ENCODE data around the gene RCAN2.

RCAN2 gene

DNA sequence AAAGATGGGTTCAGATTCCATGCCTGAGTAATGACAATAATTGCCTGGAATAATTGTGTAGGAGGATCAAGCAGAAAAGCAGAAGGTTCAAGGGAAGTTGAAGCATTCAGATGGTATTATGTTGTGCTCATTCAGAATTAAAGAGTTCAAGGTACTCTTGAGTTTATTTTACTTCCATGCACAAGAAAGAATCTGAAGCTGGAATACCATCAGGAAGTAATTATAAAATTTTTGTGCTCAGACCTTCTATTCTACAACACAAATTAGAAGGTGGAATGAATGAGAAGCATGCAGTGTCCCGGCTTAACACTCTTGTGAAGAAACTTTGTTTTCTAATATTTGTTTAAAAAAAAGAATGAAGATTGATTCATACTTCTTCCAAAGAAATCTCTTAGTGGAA lies 181.1 kb downstream of the RCAN2 start:
- no peak overlapping the region for H3K4me3 ChIP-seq (ENCODE audit: control insufficient read depth, low read depth, low read length)
- TF ChIP-seq, protein P1, sequence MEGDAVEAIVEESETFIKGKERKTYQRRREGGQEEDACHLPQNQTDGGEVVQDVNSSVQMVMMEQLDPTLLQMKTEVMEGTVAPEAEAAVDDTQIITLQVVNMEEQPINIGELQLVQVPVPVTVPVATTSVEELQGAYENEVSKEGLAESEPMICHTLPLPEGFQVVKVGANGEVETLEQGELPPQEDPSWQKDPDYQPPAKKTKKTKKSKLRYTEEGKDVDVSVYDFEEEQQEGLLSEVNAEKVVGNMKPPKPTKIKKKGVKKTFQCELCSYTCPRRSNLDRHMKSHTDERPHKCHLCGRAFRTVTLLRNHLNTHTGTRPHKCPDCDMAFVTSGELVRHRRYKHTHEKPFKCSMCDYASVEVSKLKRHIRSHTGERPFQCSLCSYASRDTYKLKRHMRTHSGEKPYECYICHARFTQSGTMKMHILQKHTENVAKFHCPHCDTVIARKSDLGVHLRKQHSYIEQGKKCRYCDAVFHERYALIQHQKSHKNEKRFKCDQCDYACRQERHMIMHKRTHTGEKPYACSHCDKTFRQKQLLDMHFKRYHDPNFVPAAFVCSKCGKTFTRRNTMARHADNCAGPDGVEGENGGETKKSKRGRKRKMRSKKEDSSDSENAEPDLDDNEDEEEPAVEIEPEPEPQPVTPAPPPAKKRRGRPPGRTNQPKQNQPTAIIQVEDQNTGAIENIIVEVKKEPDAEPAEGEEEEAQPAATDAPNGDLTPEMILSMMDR (conservative IDR thresholded peaks at IDR 0.05; ENCODE audit: control insufficient read depth, insufficient read depth, low read depth, low read length) = no peak
- no peak for DNase-seq (ENCODE audit: low read depth)

DNA sequence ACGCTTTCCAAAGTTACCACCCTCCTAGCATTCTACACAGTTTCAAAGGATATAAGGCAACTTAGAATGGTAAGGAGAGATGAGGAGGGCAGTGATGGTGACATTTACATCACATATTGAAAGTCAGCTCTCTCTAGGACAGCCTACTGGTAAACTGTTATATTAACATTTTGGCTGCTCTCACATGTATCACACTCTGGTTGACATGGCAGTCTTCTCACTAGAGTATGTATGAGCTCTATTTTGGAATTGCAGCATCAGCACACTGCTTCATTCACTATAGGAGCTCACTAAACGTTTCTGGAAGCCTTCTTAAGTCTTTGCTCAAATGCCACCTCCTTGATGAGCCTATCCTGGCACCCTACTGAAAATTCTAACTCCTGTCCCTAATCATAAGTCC lies 184.8 kb downstream of the RCAN2 start:
- DNase-seq (ENCODE audit: low read depth) = no peak
- TF ChIP-seq, protein P1 (conservative IDR thresholded peaks at IDR 0.05; ENCODE audit: control insufficient read depth, insufficient read depth, low read depth, low read length) = no peak
- H3K4me3 ChIP-seq (ENCODE audit: control insufficient read depth, low read depth, low read length) = no peak overlapping the region

DNA sequence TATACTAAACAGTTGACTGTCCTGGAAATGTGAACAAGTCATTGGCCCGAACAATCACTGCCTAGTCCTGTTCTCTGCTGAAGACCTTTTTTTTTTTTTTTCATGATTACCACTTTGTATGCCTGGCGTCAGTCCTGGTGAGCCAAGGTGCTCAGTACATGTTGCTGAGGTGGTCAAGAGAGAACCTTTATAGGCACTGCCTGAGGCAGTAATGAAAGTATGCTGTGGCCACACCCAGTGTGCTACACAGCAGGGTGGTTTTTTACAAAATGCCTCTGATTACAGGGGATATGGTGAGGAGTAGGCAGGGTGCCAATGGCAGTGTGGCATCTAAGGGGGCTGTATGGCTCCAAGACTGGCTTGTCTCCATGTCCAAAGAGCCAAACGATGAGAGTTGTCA lies 185.4 kb downstream of the RCAN2 start:
- no peak overlapping the region for H3K4me3 ChIP-seq (ENCODE audit: control insufficient read depth, low read depth, low read length)
- DNase-seq (ENCODE audit: low read depth) = no peak
- TF ChIP-seq, protein P1 (conservative IDR thresholded peaks at IDR 0.05; ENCODE audit: control insufficient read depth, insufficient read depth, low read depth, low read length) = no peak

DNA sequence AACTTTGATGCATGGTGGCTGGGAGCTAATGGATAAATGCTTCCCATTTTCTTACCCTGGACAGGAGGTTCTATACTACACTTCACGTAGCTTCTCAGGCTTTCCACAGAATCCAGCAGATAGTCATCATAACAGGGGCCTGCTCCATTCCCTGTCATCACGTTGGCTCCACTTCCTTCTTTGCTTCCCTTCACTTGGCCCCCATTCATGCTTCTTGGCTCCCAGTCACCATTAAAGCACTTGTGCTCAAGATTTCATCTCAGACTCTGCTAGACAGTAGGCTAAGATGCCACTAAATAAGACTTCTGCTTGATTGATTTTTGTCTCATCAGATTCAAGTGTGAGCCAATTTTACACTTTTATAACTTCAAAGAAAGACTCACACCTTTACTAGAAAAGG lies 186.0 kb downstream of the RCAN2 start:
- TF ChIP-seq, protein P1 (conservative IDR thresholded peaks at IDR 0.05; ENCODE audit: control insufficient read depth, insufficient read depth, low read depth, low read length) = no peak
- no peak for DNase-seq (ENCODE audit: low read depth)
- H3K4me3 ChIP-seq (ENCODE audit: control insufficient read depth, low read depth, low read length) = no peak overlapping the region

DNA sequence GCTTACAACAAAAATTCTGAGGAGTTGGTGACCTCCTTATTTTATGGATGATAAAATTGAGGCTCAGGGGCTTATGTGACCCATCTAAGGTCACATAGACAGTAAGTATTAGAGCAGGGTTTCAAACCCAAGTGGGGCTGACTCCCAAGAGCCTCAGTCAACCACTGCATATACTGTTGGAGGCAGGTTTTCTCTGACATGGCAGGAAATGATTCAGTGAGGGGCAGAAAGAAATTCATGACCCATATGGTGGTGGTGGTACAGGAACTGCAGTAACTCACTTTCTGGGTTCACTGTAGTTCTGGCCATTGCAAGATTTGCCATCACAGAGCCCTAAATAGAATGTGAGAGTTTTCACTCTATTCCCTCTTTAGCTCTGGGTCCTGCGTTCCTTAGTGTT lies 188.4 kb downstream of the RCAN2 start:
- DNase-seq (ENCODE audit: low read depth) = no peak
- no peak overlapping the region for H3K4me3 ChIP-seq (ENCODE audit: control insufficient read depth, low read depth, low read length)

DNA sequence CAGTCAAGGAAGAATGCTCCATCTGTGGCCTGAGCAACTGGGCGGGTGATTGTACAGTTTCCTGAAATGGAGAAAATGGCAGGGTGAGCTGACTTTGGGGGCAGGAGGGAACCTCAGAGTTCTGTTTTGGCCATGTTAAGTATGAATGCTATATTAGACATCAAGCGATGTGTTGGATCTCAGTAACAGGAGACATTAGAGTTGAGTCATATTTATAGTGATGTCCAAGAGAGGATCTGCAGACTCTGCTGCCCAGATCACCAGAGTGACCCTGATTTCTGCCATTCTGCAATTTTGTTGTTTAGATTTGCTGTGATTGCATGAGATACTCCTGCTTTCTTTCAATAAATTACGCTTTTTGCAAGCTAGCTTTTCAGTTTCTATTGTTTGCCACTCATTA lies 189.1 kb downstream of the RCAN2 start:
- no peak for DNase-seq (ENCODE audit: low read depth)
- TF ChIP-seq, protein P1 (conservative IDR thresholded peaks at IDR 0.05; ENCODE audit: control insufficient read depth, insufficient read depth, low read depth, low read length) = no peak
- no peak overlapping the region for H3K4me3 ChIP-seq (ENCODE audit: control insufficient read depth, low read depth, low read length)

More for the DNA sequence above, 188.4 kb downstream of the RCAN2 start:
- TF ChIP-seq, protein P1 (conservative IDR thresholded peaks at IDR 0.05; ENCODE audit: control insufficient read depth, insufficient read depth, low read depth, low read length) = no peak

DNA sequence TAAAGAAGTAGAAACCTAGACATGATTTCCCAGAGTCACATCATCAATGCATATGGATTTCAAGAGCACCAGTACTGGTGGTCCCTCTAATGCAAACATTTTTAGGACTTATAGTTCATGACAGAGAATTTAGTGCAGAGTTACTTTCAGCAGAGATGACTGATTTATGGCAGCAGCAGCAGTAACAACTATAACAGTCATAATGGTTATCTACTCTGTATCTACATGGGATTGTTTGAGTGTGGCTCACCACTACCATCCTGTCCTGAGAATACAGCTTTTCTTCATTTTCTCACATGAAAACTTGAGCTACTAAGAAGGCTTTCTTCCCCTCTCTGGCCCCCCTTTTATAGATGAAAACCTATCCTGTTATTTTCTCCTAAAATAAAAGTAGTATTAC lies 192.0 kb downstream of the RCAN2 start:
- no peak overlapping the region for H3K4me3 ChIP-seq (ENCODE audit: control insufficient read depth, low read depth, low read length)
- no peak for DNase-seq (ENCODE audit: low read depth)
- TF ChIP-seq, protein P1 (conservative IDR thresholded peaks at IDR 0.05; ENCODE audit: control insufficient read depth, insufficient read depth, low read depth, low read length) = no peak
